Caki2 (cell line): Measurements from ENCODE around the gene VPS51. TPM values are rescaled to one million over a fixed set of nuclear protein-coding genes. Genes with fewer than 3 reads are reported as not detected.

Experiments
- DNase-seq: peaks from one replicate; pipeline ENCODE4 v3.0.0-alpha.2; 2015; ENCODE audit warnings: low read depth
- in situ Hi-C: cut with HindIII; loops from 2 replicates; pipeline ENCODE4 v1.10.0; 2016; ENCODE audit warnings: low sequenced_read_pairs, low pct_unique_long_range_greater_than_20kb, mixed read lengths
- total RNA-seq: library from RNA; depleted of rRNA; stranded (reverse); fragments of >200 nt; shearing (Covaris generic); gene quantifications from 2 replicates; pipeline ENCODE4 v1.2.3, GENCODE V29; 2014; ENCODE audit warnings: low replicate concordance

The VPS51 gene
- total RNA-seq, 1 experiment from 2014 or later = 115 TPM

GRCh38 chr11:65128182-65129145 lies 32.5 kb downstream of the VPS51 start:
- in situ Hi-C loops = no loop called here
- DNase-seq = no peak

GRCh38 chr11:65129649-65130441 lies 33.8 kb downstream of the VPS51 start:
- in situ Hi-C loops = no loop called here
- DNase-seq = no peak

GRCh38 chr11:65130631-65131416 lies 34.8 kb downstream of the VPS51 start:
- in situ Hi-C loops = no loop called here
- DNase-seq = no peak

- in situ Hi-C loops = no loop called here
- no peak for DNase-seq
Observed at GRCh38 chr11:65131417-65131776, 35.4 kb downstream of the VPS51 start.

- in situ Hi-C loops = no loop called here
- no peak for DNase-seq
Observed at GRCh38 chr11:65131895-65132237, 35.9 kb downstream of the VPS51 start.

GRCh38 chr11:65132238-65132987 lies 36.4 kb downstream of the VPS51 start:
- no peak for DNase-seq
- in situ Hi-C loops = no loop called here

- in situ Hi-C loops = no loop called here
- no peak for DNase-seq
Observed at GRCh38 chr11:65132988-65133700, 37.1 kb downstream of the VPS51 start.

- no peak for DNase-seq
- in situ Hi-C loops = no loop called here
Observed at GRCh38 chr11:65133724-65134123, 37.7 kb downstream of the VPS51 start.

GRCh38 chr11:65134240-65134951 lies 38.4 kb downstream of the VPS51 start, which contains the start of gene SYVN1:
TSS of gene SYVN1 (minus strand) at chr11:65134519. CDS start at chr11:65133601, 918 bp downstream.
- in situ Hi-C loops = no loop called here
- DNase-seq = peak; percentile 84

GRCh38 chr11:65134952-65135632 lies 39.1 kb downstream of the VPS51 start:
- in situ Hi-C loops = no loop called here
- DNase-seq = peak; percentile 96

GRCh38 chr11:65135633-65136145 lies 39.7 kb downstream of the VPS51 start:
- DNase-seq = no peak
- in situ Hi-C loops = no loop called here

- no peak for DNase-seq
- in situ Hi-C loops = no loop called here
Observed at GRCh38 chr11:65136515-65137096, 40.6 kb downstream of the VPS51 start.

- no peak for DNase-seq
- in situ Hi-C loops = no loop called here
Observed at GRCh38 chr11:65141896-65142494, 46.0 kb downstream of the VPS51 start.

- in situ Hi-C loops = no loop called here
Observed at GRCh38 chr11:65147352-65148075, 51.5 kb downstream of the VPS51 start.

GRCh38 chr11:65148657-65149056 lies 52.6 kb downstream of the VPS51 start:
- DNase-seq = no peak
- in situ Hi-C loops = no loop called here

More at GRCh38 chr11:65147352-65148075, 51.5 kb downstream of the VPS51 start:
- no peak for DNase-seq
